H1 (cell line): ENCODE measurements around the gene MFGE8.

Experiments used
- CHD1 ChIP-seq: IDR thresholded peaks from 2 replicates; pipeline ENCODE4 v1.6.1; 2012; ENCODE audit warnings: low read depth, low read length, improper control_type of control experiment
- CTCF ChIP-seq, 3 experiments: IDR thresholded peaks; 1 replicate in 2 of 3; 2 replicates in 1 of 3; pipeline versions ENCODE4 v1.5.1 to v1.6.1; 2011; ENCODE audit warnings: low read length in 3 of 3, mild to moderate bottlenecking in 3 of 3, inconsistent platforms in 2 of 3, low read depth in 1 of 3, moderate library complexity in 1 of 3; ENCODE audit not compliant: insufficient read depth in 1 of 3; ENCODE audit errors: control extremely low read depth in 1 of 3
- EZH2 ChIP-seq: fragments of 200-600 bp; sonication (generic); IDR thresholded peaks from 2 replicates; pipeline ENCODE4 v1.7.1; 2012; ENCODE audit warnings: low read depth, mild to moderate bottlenecking, moderate library complexity, low read length, inconsistent platforms; ENCODE audit not compliant: severe bottlenecking
- KDM1A ChIP-seq: fragments of 200-600, 300-600 bp; sonication (generic); IDR thresholded peaks from 2 replicates; pipeline ENCODE4 v1.7.1; 2016; ENCODE audit warnings: mild to moderate bottlenecking, low read length, borderline replicate concordance
- NANOG ChIP-seq: IDR thresholded peaks from 2 replicates; pipeline ENCODE4 v1.6.1; 2011; ENCODE audit warnings: low read length, low read depth, mild to moderate bottlenecking, inconsistent platforms; ENCODE audit not compliant: insufficient read depth, poor library complexity, severe bottlenecking
- PHF8 ChIP-seq: fragments of 200-600 bp; sonication (generic); conservative IDR thresholded peaks from 2 replicates; pipeline ENCODE4 v1.7.1; 2012; ENCODE audit warnings: low read depth, mild to moderate bottlenecking, inconsistent platforms, low read length, moderate library complexity
- POLR2AphosphoS5 ChIP-seq: IDR thresholded peaks from 2 replicates; pipeline ENCODE4 v1.6.1; 2011; ENCODE audit warnings: low read depth, low read length
- SIN3A ChIP-seq, 2 experiments: IDR thresholded peaks in 1 of 2; conservative IDR thresholded peaks in 1 of 2; 2 replicates each; pipeline ENCODE4 v1.6.1; 2011 to 2012; ENCODE audit warnings: low read length in 2 of 2, improper control_type of control experiment in 1 of 2, low read depth in 1 of 2, mild to moderate bottlenecking in 1 of 2
- SIRT6 ChIP-seq: IDR thresholded peaks from one replicate; pipeline ENCODE4 v1.7.1; 2012; ENCODE audit warnings: low read length, inconsistent platforms

- TF ChIP-seq SIN3A (conservative IDR thresholded peaks at IDR 0.05 in 1 of 2, IDR thresholded peaks at IDR 0.05 in 1 of 2; ENCODE audit: low read depth in 1 of 2, low read length in 2 of 2) (no peak), CHD1 (no peak), SIRT6 (no peak), PHF8 (no peak), CTCF (IDR thresholded peaks at IDR 0.05; ENCODE audit: control extremely low read depth in 1 of 3, insufficient read depth in 1 of 3, low read depth in 1 of 3, low read length in 3 of 3) (no peak), NANOG (no peak), POLR2AphosphoS5 (no peak), KDM1A (no peak), EZH2 (no peak)
These were observed 17.4 kb upstream of the MFGE8 start for GRCh38 chr15:88930579-88930978.
